HCT116 (cell line): ENCODE results near the gene ZBTB20. TPM values are rescaled to one million over a fixed set of nuclear protein-coding genes. Genes with fewer than 3 reads are reported as not detected.

ENCODE experiments used
- ATAC-seq: fragments of 200-7000 bp; cut with Tn5 transposase; 2 replicates; pipeline ENCODE4 v1.9.1; 2020; ENCODE audit warnings: mild to moderate bottlenecking, moderate library complexity
- BruUV-seq: library from RNA; stranded (reverse); fragments of 400-500 nt; replicated peaks from 2 replicates; lab custom pipeline; 2021; lab: Mats Ljungman, UMichigan
- CTCF ChIA-PET: fragments of 300-600 bp; sonication (Branson Sonifier 250); formaldehyde crosslinking; loops from one replicate; lab custom pipeline; 2021; ENCODE audit warnings: antibody characterized with exemption; lab: Charles Lee
- POLR2A ChIA-PET: fragments of 300-600, 350-600 bp; sonication (Branson Sonifier 250); formaldehyde crosslinking; loops from one replicate; lab custom pipeline; 2021; ENCODE audit warnings: antibody characterized with exemption; lab: Charles Lee
- RAD21 ChIA-PET, 2 experiments: fragments of 300-600 bp; sonication (Branson Sonifier 250); formaldehyde crosslinking; loops; one replicate each; lab custom pipeline; 2023; ENCODE audit warnings: low total read pairs in 2 of 2; ENCODE audit not compliant: uncharacterized antibody in 2 of 2, unreplicated experiment in 2 of 2, low non-redundant PET in 1 of 2; lab: Charles Lee
- DNase-seq: peaks from one replicate; pipeline ENCODE4 v3.0.0-alpha.2; 2010; ENCODE audit warnings: low read depth, low spot score
- H2AFZ ChIP-seq: fragments of 200-600 bp; shearing (Covaris generic), sonication (generic); 2 replicates; pipeline ENCODE4 v1.6.1; 2017; ENCODE audit warnings: low read depth, mixed run types, mixed read lengths, antibody characterized with exemption, low read length; ENCODE audit not compliant: poor library complexity, severe bottlenecking
- H3K27ac ChIP-seq: 2 replicates; pipeline ENCODE4 v1.5.1; 2012; ENCODE audit warnings: low read depth, low read length
- H3K27me3 ChIP-seq: fragments of 200-600 bp; sonication (generic); 2 replicates; pipeline ENCODE4 v1.6.1; 2016; ENCODE audit warnings: mixed run types, low read length, mixed read lengths; ENCODE audit not compliant: insufficient read depth
- H3K36me3 ChIP-seq, 2 experiments: fragments of 200-500 bp in 1 of 2; fragments of 200-600 bp in 1 of 2; sonication (Bioruptor generic) in 1 of 2; sonication (generic) in 1 of 2; 2 replicates each; pipeline versions ENCODE4 v1.5.1 to v1.6.1; 2014 to 2016; ENCODE audit warnings: low read length in 2 of 2, inconsistent platforms in 1 of 2, mixed read lengths in 1 of 2, mixed run types in 1 of 2; ENCODE audit not compliant: insufficient read depth in 2 of 2, control insufficient read depth in 1 of 2
- H3K4me1 ChIP-seq, 2 experiments: fragments of 200-600 bp in 1 of 2; sonication (generic) in 1 of 2; 2 replicates each; pipeline versions ENCODE4 v1.5.1 to v1.6.1; 2012 to 2017; ENCODE audit warnings: low read length in 2 of 2, inconsistent platforms in 1 of 2, mild to moderate bottlenecking in 1 of 2, mixed read lengths in 1 of 2, mixed run types in 1 of 2, moderate library complexity in 1 of 2; ENCODE audit not compliant: insufficient read depth in 2 of 2, control insufficient read depth in 1 of 2
- H3K4me2 ChIP-seq: fragments of 200-600 bp; sonication (generic); 2 replicates; pipeline ENCODE4 v1.6.1; 2017; ENCODE audit warnings: mixed run types, low read length, mixed read lengths
- H3K4me3 ChIP-seq, 2 experiments: fragments of 200-600 bp in 1 of 2; sonication (generic) in 1 of 2; replicated peaks in 1 of 2; 2 replicates each; pipeline ENCODE4 v1.5.1; 2011 to 2016; ENCODE audit warnings: low read length in 2 of 2, control low read depth in 1 of 2, low read depth in 1 of 2, mild to moderate bottlenecking in 1 of 2, mixed read lengths in 1 of 2, mixed run types in 1 of 2
- H3K79me2 ChIP-seq: fragments of 200-600 bp; sonication (generic); 2 replicates; pipeline ENCODE4 v1.6.1; 2017; ENCODE audit warnings: mild to moderate bottlenecking, mixed run types, low read length, moderate library complexity, mixed read lengths; ENCODE audit not compliant: insufficient read depth
- H3K9ac ChIP-seq: fragments of 200-600 bp; sonication (generic); 2 replicates; pipeline ENCODE4 v1.6.1; 2016; ENCODE audit warnings: low read length, mixed read lengths
- H3K9me2 ChIP-seq: fragments of 200-600 bp; sonication (generic), shearing (Covaris generic); 2 replicates; pipeline ENCODE4 v1.6.1; 2017; ENCODE audit warnings: mixed run types, mild to moderate bottlenecking, moderate library complexity; ENCODE audit not compliant: insufficient read depth
- H3K9me3 ChIP-seq, 2 experiments: fragments of 200-500 bp in 1 of 2; fragments of 200-600 bp in 1 of 2; sonication (Bioruptor generic) in 1 of 2; sonication (generic) in 1 of 2; 2 replicates each; pipeline ENCODE4 v1.6.1; 2014 to 2017; ENCODE audit warnings: low read length in 2 of 2, mixed read lengths in 2 of 2, inconsistent platforms in 1 of 2, low read depth in 1 of 2, mild to moderate bottlenecking in 1 of 2, mixed run types in 1 of 2, moderate library complexity in 1 of 2; ENCODE audit not compliant: control insufficient read depth in 1 of 2, insufficient read depth in 1 of 2
- H4K20me1 ChIP-seq: fragments of 200-600 bp; sonication (generic), shearing (Covaris generic); 2 replicates; pipeline ENCODE4 v1.6.1; 2017; ENCODE audit warnings: mixed run types, mild to moderate bottlenecking, moderate library complexity; ENCODE audit not compliant: insufficient read depth
- ELF1 ChIP-seq: IDR thresholded peaks from 2 replicates; pipeline ENCODE4 v1.6.1; 2012; ENCODE audit warnings: low read depth, borderline replicate concordance
- EZH2 ChIP-seq: fragments of 200-600 bp; sonication (generic); IDR thresholded peaks from 2 replicates; pipeline ENCODE4 v1.6.1; 2017; ENCODE audit warnings: antibody characterized with exemption, mixed run types
- EZH2phosphoT487 ChIP-seq: fragments of 200-600 bp; IDR thresholded peaks from 2 replicates; pipeline ENCODE4 v1.6.1; 2018; ENCODE audit warnings: antibody characterized with exemption, borderline replicate concordance
- POLR2A ChIP-seq: IDR thresholded peaks from 2 replicates; pipeline ENCODE4 v1.7.0; 2011; ENCODE audit warnings: borderline replicate concordance; ENCODE audit not compliant: insufficient read depth, insufficient read length; ENCODE audit errors: extremely low read depth
- POLR2AphosphoS5 ChIP-seq: IDR thresholded peaks from 2 replicates; pipeline ENCODE4 v1.6.1; 2011; ENCODE audit warnings: mild to moderate bottlenecking, low read depth, low read length, moderate library complexity
- SIN3A ChIP-seq: IDR thresholded peaks from 2 replicates; pipeline ENCODE4 v1.6.1; 2012; ENCODE audit warnings: low read depth
- YY1 ChIP-seq: IDR thresholded peaks from 2 replicates; pipeline ENCODE4 v1.6.1; 2011; ENCODE audit warnings: low read length, low read depth, moderate library complexity, mild to moderate bottlenecking; ENCODE audit not compliant: insufficient replicate concordance; ENCODE audit errors: extremely low read depth
- ZNF274 ChIP-seq: fragments of 200-500 bp; sonication (Bioruptor generic); IDR thresholded peaks from 2 replicates; pipeline ENCODE4 v1.6.1; 2014; ENCODE audit warnings: mild to moderate bottlenecking, low read depth, low read length, inconsistent platforms
- intact Hi-C: fragments of 100-400 bp; cut with micrococcal nuclease; formaldehyde crosslinking; loops from 2 replicates; pipeline ENCODE4 v1.10.0; 2022
- total RNA-seq: library from RNA; stranded (reverse); gene quantifications from one replicate; pipeline ENCODE4 v1.2.1, GENCODE V29; 2021; ENCODE audit not compliant: unreplicated experiment
- TF ChIP-seq, protein P1 (sequence below), 3 experiments: fragments of 200-600 bp in 1 of 3; sonication (generic) in 1 of 3; IDR thresholded peaks in 2 of 3; conservative IDR thresholded peaks in 1 of 3; 2 replicates each; pipeline ENCODE4 v1.5.1; 2012 to 2017; ENCODE audit warnings: low read depth in 2 of 3, low read length in 2 of 3, antibody characterized with exemption in 1 of 3, borderline replicate concordance in 1 of 3, control low read depth in 1 of 3, mild to moderate bottlenecking in 1 of 3, mixed read lengths in 1 of 3, mixed run types in 1 of 3, moderate library complexity in 1 of 3; ENCODE audit not compliant: insufficient read depth in 1 of 3
- TF ChIP-seq, protein P2 (sequence below): IDR thresholded peaks from 2 replicates; pipeline ENCODE4 v1.6.1; 2011; ENCODE audit warnings: mild to moderate bottlenecking, low read length, moderate library complexity; ENCODE audit not compliant: insufficient replicate concordance; ENCODE audit errors: extremely low read depth
- TF ChIP-seq, protein P3 (sequence below): IDR thresholded peaks from 2 replicates; pipeline ENCODE4 v1.6.1; 2012

The ZBTB20 gene
- total RNA-seq, 1 experiment from 2014 or later, result 42.1 TPM

DNA sequence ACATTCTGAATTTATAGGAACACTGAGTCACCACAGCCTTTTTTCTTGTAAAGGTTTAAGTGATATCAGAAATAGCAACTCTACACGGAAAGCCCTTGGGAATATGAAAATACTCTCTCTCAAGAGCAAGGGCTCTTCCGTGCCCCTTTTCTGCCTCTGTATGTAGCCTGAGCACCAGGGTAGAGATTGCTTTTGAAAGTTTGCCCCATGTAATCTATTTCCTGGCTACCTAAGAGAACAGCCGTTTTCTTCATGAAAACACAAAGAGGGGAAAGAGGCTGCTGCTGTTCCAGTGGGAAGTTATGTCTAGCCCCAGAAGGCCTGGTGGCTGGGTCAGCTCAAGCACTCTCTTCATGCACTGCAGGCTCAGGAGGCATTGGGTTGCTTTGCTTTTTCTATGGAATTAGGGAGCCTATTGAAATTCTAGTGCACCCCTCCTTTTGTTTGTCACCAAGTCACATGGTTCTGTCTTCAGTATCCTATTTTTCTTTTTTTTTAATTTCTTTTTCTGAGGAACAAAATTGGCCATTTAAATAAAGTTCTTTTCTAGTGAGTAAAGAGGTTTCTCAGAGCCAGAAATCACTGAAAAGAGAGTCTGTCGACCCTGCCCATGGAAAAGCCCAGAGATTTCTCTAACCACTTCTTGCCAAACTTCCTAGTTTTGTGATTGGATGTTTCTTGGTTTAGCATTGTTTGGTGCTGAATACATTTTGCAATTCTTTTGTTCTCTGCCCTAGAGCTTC, 813.7 kb downstream of the ZBTB20 start:
- Histone ChIP-seq H3K4me1 (no peaks in the 10 kb centered on the region), H3K4me2 (no peak overlapping the region), H3K27ac (no peak overlapping the region), H4K20me1 (no peaks in the 10 kb centered on the region), H3K9me3 (no peaks in the 10 kb centered on the region), H3K27me3 (no peaks in the 10 kb centered on the region), H3K79me2 (peaks cover 13% of the 10 kb centered on the region; the same call in 1 of the 2 replicates), H3K36me3 (peaks cover 0 to 37% of the 10 kb centered on the region in 2 experiments; a peak in 3 of 4 replicates), H3K9ac (no peak overlapping the region), H2AFZ (no peak overlapping the region), H3K9me2 (no peaks in the 10 kb centered on the region), H3K4me3 (no peak overlapping the region)
- no peak for ATAC-seq
- no peak for TF ChIP-seq ELF1
- TF ChIP-seq EZH2, result no peak
- no peak for TF ChIP-seq ZNF274
- TF ChIP-seq, protein P1, sequence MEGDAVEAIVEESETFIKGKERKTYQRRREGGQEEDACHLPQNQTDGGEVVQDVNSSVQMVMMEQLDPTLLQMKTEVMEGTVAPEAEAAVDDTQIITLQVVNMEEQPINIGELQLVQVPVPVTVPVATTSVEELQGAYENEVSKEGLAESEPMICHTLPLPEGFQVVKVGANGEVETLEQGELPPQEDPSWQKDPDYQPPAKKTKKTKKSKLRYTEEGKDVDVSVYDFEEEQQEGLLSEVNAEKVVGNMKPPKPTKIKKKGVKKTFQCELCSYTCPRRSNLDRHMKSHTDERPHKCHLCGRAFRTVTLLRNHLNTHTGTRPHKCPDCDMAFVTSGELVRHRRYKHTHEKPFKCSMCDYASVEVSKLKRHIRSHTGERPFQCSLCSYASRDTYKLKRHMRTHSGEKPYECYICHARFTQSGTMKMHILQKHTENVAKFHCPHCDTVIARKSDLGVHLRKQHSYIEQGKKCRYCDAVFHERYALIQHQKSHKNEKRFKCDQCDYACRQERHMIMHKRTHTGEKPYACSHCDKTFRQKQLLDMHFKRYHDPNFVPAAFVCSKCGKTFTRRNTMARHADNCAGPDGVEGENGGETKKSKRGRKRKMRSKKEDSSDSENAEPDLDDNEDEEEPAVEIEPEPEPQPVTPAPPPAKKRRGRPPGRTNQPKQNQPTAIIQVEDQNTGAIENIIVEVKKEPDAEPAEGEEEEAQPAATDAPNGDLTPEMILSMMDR (IDR thresholded peaks at IDR 0.05 in 2 of 3, conservative IDR thresholded peaks at IDR 0.05 in 1 of 3; ENCODE audit: borderline replicate concordance in 1 of 3, insufficient read depth in 1 of 3, low read depth in 2 of 3, low read length in 2 of 3), result no peak
- TF ChIP-seq POLR2AphosphoS5, result no peak
- TF ChIP-seq YY1, result no peak
- TF ChIP-seq, protein P2, sequence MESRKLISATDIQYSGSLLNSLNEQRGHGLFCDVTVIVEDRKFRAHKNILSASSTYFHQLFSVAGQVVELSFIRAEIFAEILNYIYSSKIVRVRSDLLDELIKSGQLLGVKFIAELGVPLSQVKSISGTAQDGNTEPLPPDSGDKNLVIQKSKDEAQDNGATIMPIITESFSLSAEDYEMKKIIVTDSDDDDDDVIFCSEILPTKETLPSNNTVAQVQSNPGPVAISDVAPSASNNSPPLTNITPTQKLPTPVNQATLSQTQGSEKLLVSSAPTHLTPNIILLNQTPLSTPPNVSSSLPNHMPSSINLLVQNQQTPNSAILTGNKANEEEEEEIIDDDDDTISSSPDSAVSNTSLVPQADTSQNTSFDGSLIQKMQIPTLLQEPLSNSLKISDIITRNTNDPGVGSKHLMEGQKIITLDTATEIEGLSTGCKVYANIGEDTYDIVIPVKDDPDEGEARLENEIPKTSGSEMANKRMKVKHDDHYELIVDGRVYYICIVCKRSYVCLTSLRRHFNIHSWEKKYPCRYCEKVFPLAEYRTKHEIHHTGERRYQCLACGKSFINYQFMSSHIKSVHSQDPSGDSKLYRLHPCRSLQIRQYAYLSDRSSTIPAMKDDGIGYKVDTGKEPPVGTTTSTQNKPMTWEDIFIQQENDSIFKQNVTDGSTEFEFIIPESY, result no peak
- TF ChIP-seq, protein P3, sequence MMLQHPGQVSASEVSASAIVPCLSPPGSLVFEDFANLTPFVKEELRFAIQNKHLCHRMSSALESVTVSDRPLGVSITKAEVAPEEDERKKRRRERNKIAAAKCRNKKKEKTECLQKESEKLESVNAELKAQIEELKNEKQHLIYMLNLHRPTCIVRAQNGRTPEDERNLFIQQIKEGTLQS, result no peak
- no peak for TF ChIP-seq SIN3A
- TF ChIP-seq EZH2phosphoT487, result no peak
- TF ChIP-seq POLR2A, result no peak
- DNase-seq, result no peak
- ChIA-PET RAD21 (no interaction called here), POLR2A (no interaction called here), CTCF (interaction anchor here (1.5 kb wide), 1 partner anchor 42 kb away, joined by 3 read pairs; no protein-coding TSS in a partner anchor)
- intact Hi-C loops, result no loop called here
- BruUV-seq, result no TSS peak
